ENCODE measurements around the gene RAPGEF6. TPM values are rescaled to one million over a fixed set of nuclear protein-coding genes. Genes with fewer than 3 reads are reported as not detected.

Gene RAPGEF6
- total RNA-seq, 4 donors from 2014 or later: 14.0 to 23.7 (median 17.9) TPM

GRCh38 chr5:131609774-131610173 lies 25.3 kb downstream of the RAPGEF6 start:
- Histone ChIP-seq H3K4me3 (no peak overlapping the region), H3K4me1 (peaks cover 0 to 43% (median 3%) of the 10 kb centered on the region in 3 donors), H3K9me3 (no peaks in the 10 kb centered on the region), H3K27me3 (no peaks in the 10 kb centered on the region), H3K36me3 (no peaks in the 10 kb centered on the region), H3K27ac (no peak overlapping the region)
- no peak for ATAC-seq
- no peak for TF ChIP-seq EP300 (IDR thresholded peaks at IDR 0.05)
- no peak for TF ChIP-seq CTCF (IDR thresholded peaks at IDR 0.05)
- WGBS, 2 donors (ENCODE audit: low coverage in 1 of 2): 100% methylated on average over 1 of the region's 1 CpG; no CpG with 5 or more reads in 1 of the 2 donors

GRCh38 chr5:131608597-131608996 lies 26.4 kb downstream of the RAPGEF6 start:
- no peak overlapping the region for H3K27ac ChIP-seq
- no peaks in the 10 kb centered on the region for H3K36me3 ChIP-seq
- TF ChIP-seq EP300 (IDR thresholded peaks at IDR 0.05) (no peak), CTCF (IDR thresholded peaks at IDR 0.05) (no peak), POLR2A (IDR thresholded peaks at IDR 0.05) (no peak), POLR2AphosphoS5 (IDR thresholded peaks at IDR 0.05) (no peak)
- H3K4me1 ChIP-seq: peaks cover 0 to 39% (median 3%) of the 10 kb centered on the region in 3 donors
- H3K27me3 ChIP-seq: no peaks in the 10 kb centered on the region
- H3K4me3 ChIP-seq: no peak overlapping the region
- 92 to 96% methylated on average over 2 to 4 of the region's 5 CpGs for WGBS, 2 donors (ENCODE audit: low coverage in 1 of 2)
- no peak for ATAC-seq
- no peaks in the 10 kb centered on the region for H3K9me3 ChIP-seq

GRCh38 chr5:131607903-131608540 lies 27.0 kb downstream of the RAPGEF6 start:
- no peak for ATAC-seq
- no peaks in the 10 kb centered on the region for H3K9me3 ChIP-seq
- TF ChIP-seq EP300 (IDR thresholded peaks at IDR 0.05): no peak
- TF ChIP-seq CTCF (IDR thresholded peaks at IDR 0.05): no peak
- TF ChIP-seq POLR2A (IDR thresholded peaks at IDR 0.05): no peak
- no peak for TF ChIP-seq POLR2AphosphoS5 (IDR thresholded peaks at IDR 0.05)
- peaks cover 0 to under 1% of the 10 kb centered on the region in 2 donors for H3K36me3 ChIP-seq
- H3K27me3 ChIP-seq: no peaks in the 10 kb centered on the region
- H3K27ac ChIP-seq: no peak overlapping the region
- WGBS, 2 donors (ENCODE audit: low coverage in 1 of 2): 51 to 68% methylated on average over 4 of the region's 4 CpGs
- peaks cover 0 to 39% (median 3%) of the 10 kb centered on the region in 3 donors for H3K4me1 ChIP-seq
- no peak overlapping the region for H3K4me3 ChIP-seq

- ATAC-seq: no peak
- H3K27ac ChIP-seq: no peak overlapping the region
Measured at GRCh38 chr5:131607418-131607817, 27.6 kb downstream of the RAPGEF6 start.

More at GRCh38 chr5:131607418-131607817, 27.6 kb downstream of the RAPGEF6 start:
- no peak overlapping the region for H3K4me3 ChIP-seq
- no peaks in the 10 kb centered on the region for H3K27me3 ChIP-seq
- TF ChIP-seq CTCF (IDR thresholded peaks at IDR 0.05) (no peak), POLR2A (IDR thresholded peaks at IDR 0.05) (no peak), POLR2AphosphoS5 (IDR thresholded peaks at IDR 0.05) (no peak), EP300 (IDR thresholded peaks at IDR 0.05) (no peak)
- WGBS, 2 donors (ENCODE audit: low coverage in 1 of 2): 83 to 95% methylated on average over 3 of the region's 4 CpGs
- H3K4me1 ChIP-seq: peaks cover 0 to 39% (median 3%) of the 10 kb centered on the region in 3 donors
- H3K9me3 ChIP-seq: no peaks in the 10 kb centered on the region
- peaks cover 0 to 6% of the 10 kb centered on the region in 2 donors for H3K36me3 ChIP-seq
